ENCODE measurements around the gene MYRF. TPM values are rescaled to one million over a fixed set of nuclear protein-coding genes. Genes with fewer than 3 reads are reported as not detected.

The MYRF gene
- total and polyA plus RNA-seq, 9 of the 15 experiments (the other 6 are each of a cell fraction or from before 2014, with no cell fraction given): 2.3 to 25.8 (median 7.1) TPM

GRCh38 chr11:61833926-61834277 lies 81.5 kb downstream of the MYRF start (continued):
- TF ChIP-seq ARID4B (CRISPR knock-in tag; IDR thresholded peaks at IDR 0.05) (0 out of 2 replicates have a peak, but pooled peaks have one; percentile 40), THRAP3 (IDR thresholded peaks at IDR 0.05; ENCODE audit: borderline replicate concordance) (no peak), MBD1 (CRISPR knock-in tag; IDR thresholded peaks at IDR 0.05) (0 out of 2 replicates have a peak, but pooled peaks have one; percentile 31), ZFP91 (CRISPR knock-in tag; IDR thresholded peaks at IDR 0.05) (0 out of 2 replicates have a peak, but pooled peaks have one; percentile 29)

Measured in K562 (cell line).